Measurements from ENCODE around the gene SERINC3. TPM values are rescaled to one million over a fixed set of nuclear protein-coding genes. Genes with fewer than 3 reads are reported as not detected.

The SERINC3 gene
- total RNA-seq, 1 experiment from 2014 or later: 76.1 TPM

DNA sequence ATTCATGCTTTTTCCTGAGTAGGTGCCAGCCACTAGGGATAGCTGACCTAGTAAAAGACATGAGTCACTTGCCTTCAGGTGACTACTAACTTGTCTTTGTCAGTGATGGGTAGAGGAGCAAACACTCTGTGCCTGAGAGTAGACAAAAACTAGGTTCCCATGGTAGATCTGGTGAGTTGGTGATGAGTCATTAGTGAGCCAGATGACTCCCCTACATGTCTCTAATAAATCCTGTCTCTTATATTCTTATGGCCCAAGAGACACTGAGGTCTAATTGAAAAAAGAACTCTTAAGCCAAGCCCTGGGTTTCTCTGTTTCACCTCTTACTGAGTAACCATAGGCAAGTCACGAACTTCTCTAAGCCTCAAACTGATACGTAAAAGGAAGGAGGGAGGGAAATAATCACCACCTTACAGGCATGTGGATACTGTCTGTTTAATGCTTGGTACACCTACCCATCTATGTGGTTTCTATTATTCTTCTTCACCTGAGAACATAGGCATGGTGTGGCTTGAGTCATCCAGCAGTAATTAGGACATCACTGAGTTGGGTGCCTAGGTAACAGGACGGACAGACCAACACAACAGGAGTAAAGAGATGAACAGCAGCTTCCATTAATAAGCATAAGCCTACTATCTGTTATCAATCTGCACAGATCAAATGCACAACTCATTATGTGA is 25.9 kb downstream of the SERINC3 start:
- H3K4me3 ChIP-seq: no peak overlapping the region
- peak; percentile 69 to 90 for DNase-seq (ENCODE audit: low read depth in 1 of 2, low spot score in 2 of 2)
- H3K27ac ChIP-seq: peak overlapping the region; percentile 86
- H3K4me1 ChIP-seq (replicated peaks): peaks cover 72% of the 10 kb centered on the region
- H3K36me3 ChIP-seq: peaks cover 70% of the 10 kb centered on the region
- no peaks in the 10 kb centered on the region for H3K9me3 ChIP-seq (replicated peaks)
- no peaks in the 10 kb centered on the region for H3K27me3 ChIP-seq (replicated peaks)

DNA sequence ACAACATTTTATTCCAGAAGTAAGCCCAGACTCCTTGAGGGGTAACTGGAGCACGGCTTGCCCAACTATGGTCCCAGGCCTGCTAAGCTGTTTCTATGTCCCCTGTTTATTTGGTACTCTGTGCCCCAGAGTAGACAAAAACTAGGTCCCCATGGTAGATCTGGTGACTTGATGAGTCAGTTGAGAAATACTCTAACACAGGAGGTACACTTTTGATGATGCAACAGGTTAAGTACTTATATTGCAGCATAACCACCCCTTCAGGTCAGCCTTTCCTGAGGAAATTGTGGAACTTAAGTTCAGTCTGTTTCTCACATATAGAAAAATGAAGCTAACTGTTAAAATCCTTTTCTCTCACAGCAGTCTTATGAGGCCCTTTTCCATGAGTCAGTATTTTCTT is 26.6 kb downstream of the SERINC3 start:
- H3K4me1 ChIP-seq (replicated peaks): peaks cover 79% of the 10 kb centered on the region
- no peaks in the 10 kb centered on the region for H3K27me3 ChIP-seq (replicated peaks)
- no peak for DNase-seq (ENCODE audit: low read depth in 1 of 2, low spot score in 2 of 2)
- peak overlapping the region; percentile 86 for H3K27ac ChIP-seq
- H3K36me3 ChIP-seq: peaks cover 68% of the 10 kb centered on the region
- H3K9me3 ChIP-seq (replicated peaks): no peaks in the 10 kb centered on the region
- no peak overlapping the region for H3K4me3 ChIP-seq

- Histone ChIP-seq H3K4me3 (no peak overlapping the region), H3K27me3 (replicated peaks) (no peaks in the 10 kb centered on the region), H3K4me1 (replicated peaks) (peaks cover 85% of the 10 kb centered on the region), H3K36me3 (peaks cover 68% of the 10 kb centered on the region), H3K27ac (peak overlapping the region; percentile 86), H3K9me3 (replicated peaks) (no peaks in the 10 kb centered on the region)
- DNase-seq (ENCODE audit: low read depth in 1 of 2, low spot score in 2 of 2): no peak
Observed at GRCh38 chr20:44494681-44495080, 27.2 kb downstream of the SERINC3 start.

DNA sequence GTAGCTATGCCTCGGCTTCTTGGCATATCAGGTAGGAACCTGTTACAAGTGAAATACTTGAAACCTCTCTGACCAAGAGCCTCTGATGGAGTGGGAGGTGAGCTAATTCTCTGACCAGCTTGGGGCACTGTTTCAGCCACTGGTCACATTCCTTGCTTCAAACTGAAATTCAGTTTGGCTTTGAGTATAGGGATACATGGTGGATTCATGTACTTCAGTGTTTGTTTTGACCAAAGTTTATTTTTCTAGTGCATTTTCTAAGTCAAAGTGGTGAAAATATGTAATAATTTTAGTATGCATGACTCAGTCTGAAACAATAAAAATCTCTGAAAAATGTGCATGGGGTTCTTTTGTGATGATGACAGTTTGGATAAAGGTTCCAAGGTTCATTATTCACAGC is 27.6 kb downstream of the SERINC3 start:
- Histone ChIP-seq H3K27ac (peak overlapping the region; percentile 86), H3K9me3 (replicated peaks) (no peaks in the 10 kb centered on the region), H3K27me3 (replicated peaks) (no peaks in the 10 kb centered on the region), H3K4me1 (replicated peaks) (peaks cover 85% of the 10 kb centered on the region), H3K36me3 (peaks cover 68% of the 10 kb centered on the region), H3K4me3 (no peak overlapping the region)
- DNase-seq (ENCODE audit: low read depth in 1 of 2, low spot score in 2 of 2): peak in 1 of 2 experiments; percentile 41

GRCh38 chr20:44491635-44492395 is 30.1 kb downstream of the SERINC3 start:
- peaks cover 75% of the 10 kb centered on the region for H3K36me3 ChIP-seq
- H3K27me3 ChIP-seq (replicated peaks): no peaks in the 10 kb centered on the region
- H3K4me3 ChIP-seq: no peak overlapping the region
- peak overlapping the region; percentile 86 for H3K27ac ChIP-seq
- H3K4me1 ChIP-seq (replicated peaks): peaks cover 74% of the 10 kb centered on the region
- peak; percentile 89 to 93 for DNase-seq (ENCODE audit: low read depth in 1 of 2, low spot score in 2 of 2)
- no peaks in the 10 kb centered on the region for H3K9me3 ChIP-seq (replicated peaks)

GRCh38 chr20:44489931-44490330 is 31.9 kb downstream of the SERINC3 start:
- no peak overlapping the region for H3K27ac ChIP-seq
- DNase-seq (ENCODE audit: low read depth in 1 of 2, low spot score in 2 of 2): no peak
- H3K4me1 ChIP-seq (replicated peaks): peaks cover 61% of the 10 kb centered on the region
- no peaks in the 10 kb centered on the region for H3K9me3 ChIP-seq (replicated peaks)
- H3K36me3 ChIP-seq: peaks cover 78% of the 10 kb centered on the region
- no peak overlapping the region for H3K4me3 ChIP-seq
- H3K27me3 ChIP-seq (replicated peaks): no peaks in the 10 kb centered on the region

DNA sequence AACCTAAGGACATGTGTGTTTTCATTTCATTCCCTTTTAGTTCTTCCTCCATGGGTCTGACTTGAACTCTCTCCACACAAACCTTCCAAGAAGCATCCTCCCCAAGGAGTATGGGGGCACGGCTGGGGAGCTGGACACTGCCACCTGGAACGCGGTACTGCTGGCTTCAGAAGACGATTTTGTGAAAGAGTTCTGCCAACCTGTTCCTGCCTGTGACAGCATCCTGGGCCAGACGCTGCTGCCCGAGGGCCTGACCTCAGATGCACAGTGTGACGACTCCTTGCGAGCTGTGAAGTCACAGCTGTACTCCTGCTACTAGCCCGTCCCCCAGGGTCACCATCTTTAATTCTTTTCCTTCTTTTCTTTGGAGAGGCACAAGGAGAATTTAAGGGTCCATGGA is 32.6 kb downstream of the SERINC3 start:
- Histone ChIP-seq H3K4me3 (no peak overlapping the region), H3K27ac (no peak overlapping the region), H3K4me1 (replicated peaks) (peaks cover 54% of the 10 kb centered on the region), H3K36me3 (peaks cover 80% of the 10 kb centered on the region), H3K27me3 (replicated peaks) (no peaks in the 10 kb centered on the region), H3K9me3 (replicated peaks) (no peaks in the 10 kb centered on the region)
- DNase-seq (ENCODE audit: low read depth in 1 of 2, low spot score in 2 of 2): no peak

DNA sequence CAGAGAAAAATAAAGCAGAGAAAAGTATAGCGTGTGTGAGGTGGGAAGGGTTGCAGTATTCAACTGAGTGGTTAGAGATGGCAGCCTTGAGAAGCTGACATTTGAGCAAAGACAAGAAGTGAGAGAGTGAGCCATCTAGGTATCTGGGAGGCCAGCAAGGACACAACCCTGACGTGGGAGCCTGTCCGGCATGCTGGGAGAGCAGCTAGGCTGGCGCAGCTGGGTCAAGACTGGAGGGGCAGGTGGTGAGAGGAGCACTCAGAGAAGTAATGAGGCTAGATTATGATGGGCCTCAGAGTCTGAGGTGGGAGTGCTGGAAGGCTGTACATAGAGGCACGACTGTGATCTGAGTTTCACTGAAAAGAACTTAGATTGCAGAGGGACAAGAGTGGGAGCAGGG is 33.3 kb downstream of the SERINC3 start:
- Histone ChIP-seq H3K36me3 (peaks cover 81% of the 10 kb centered on the region), H3K4me3 (no peak overlapping the region), H3K27me3 (replicated peaks) (no peaks in the 10 kb centered on the region), H3K27ac (no peak overlapping the region), H3K9me3 (replicated peaks) (no peaks in the 10 kb centered on the region), H3K4me1 (replicated peaks) (peaks cover 47% of the 10 kb centered on the region)
- DNase-seq (ENCODE audit: low read depth in 1 of 2, low spot score in 2 of 2): no peak

GRCh38 chr20:44485830-44486198 is 36.1 kb downstream of the SERINC3 start:
- Histone ChIP-seq H3K9me3 (replicated peaks) (no peaks in the 10 kb centered on the region), H3K4me1 (replicated peaks) (peaks cover 20% of the 10 kb centered on the region), H3K27ac (no peak overlapping the region), H3K36me3 (peaks cover 89% of the 10 kb centered on the region), H3K27me3 (replicated peaks) (no peaks in the 10 kb centered on the region), H3K4me3 (no peak overlapping the region)
- DNase-seq (ENCODE audit: low read depth in 1 of 2, low spot score in 2 of 2): no peak

GRCh38 chr20:44485078-44485829 is 36.6 kb downstream of the SERINC3 start:
- H3K4me3 ChIP-seq: no peak overlapping the region
- H3K36me3 ChIP-seq: peaks cover 90% of the 10 kb centered on the region
- H3K9me3 ChIP-seq (replicated peaks): no peaks in the 10 kb centered on the region
- no peak for DNase-seq (ENCODE audit: low read depth in 1 of 2, low spot score in 2 of 2)
- H3K27ac ChIP-seq: no peak overlapping the region
- peaks cover 14% of the 10 kb centered on the region for H3K4me1 ChIP-seq (replicated peaks)
- no peaks in the 10 kb centered on the region for H3K27me3 ChIP-seq (replicated peaks)

GRCh38 chr20:44483112-44483511 is 38.8 kb downstream of the SERINC3 start:
- Histone ChIP-seq H3K4me1 (replicated peaks) (0 out of 2 replicates have a peak, but pooled peaks cover 8% of the 10 kb centered on the region), H3K4me3 (no peak overlapping the region), H3K36me3 (peaks cover 74% of the 10 kb centered on the region), H3K9me3 (replicated peaks) (no peaks in the 10 kb centered on the region), H3K27ac (no peak overlapping the region), H3K27me3 (replicated peaks) (no peaks in the 10 kb centered on the region)
- DNase-seq (ENCODE audit: low read depth in 1 of 2, low spot score in 2 of 2): no peak

DNA sequence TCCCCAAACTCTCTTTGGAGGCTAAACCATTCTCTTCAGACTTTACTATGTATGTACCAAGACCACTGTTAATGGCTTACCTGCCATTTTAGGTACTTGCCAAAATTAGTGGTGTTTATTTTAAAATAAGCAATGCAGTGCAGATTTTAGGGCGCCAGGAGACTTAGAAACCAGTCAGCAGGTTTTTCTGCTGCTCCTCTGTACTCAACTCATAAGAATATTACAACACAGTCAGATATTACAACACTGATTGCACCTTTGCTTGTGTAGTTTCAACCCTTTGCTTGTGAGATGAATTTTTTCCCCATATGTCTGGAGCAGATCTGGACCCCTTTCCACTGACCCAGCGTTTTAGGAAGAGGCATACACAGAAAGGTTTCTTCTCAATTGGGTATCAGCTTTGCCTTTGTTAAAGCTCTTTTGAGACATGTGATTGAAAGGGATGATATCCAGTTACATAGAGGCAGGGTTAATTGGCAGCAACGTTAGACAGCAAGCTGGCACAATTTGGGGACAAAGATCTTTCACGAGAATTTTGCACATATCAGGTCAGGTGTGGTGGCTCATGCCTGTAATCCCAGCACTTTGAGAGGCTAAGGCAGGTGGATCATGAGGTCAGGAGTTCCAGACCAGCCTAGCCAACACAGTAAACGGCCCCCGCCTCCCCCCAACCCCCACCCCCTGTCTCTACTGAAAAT is 40.0 kb downstream of the SERINC3 start:
- H3K4me3 ChIP-seq: no peak overlapping the region
- no peak for DNase-seq (ENCODE audit: low read depth in 1 of 2, low spot score in 2 of 2)
- H3K36me3 ChIP-seq: peaks cover 66% of the 10 kb centered on the region
- no peaks in the 10 kb centered on the region for H3K9me3 ChIP-seq (replicated peaks)
- H3K27me3 ChIP-seq (replicated peaks): no peaks in the 10 kb centered on the region
- H3K4me1 ChIP-seq (replicated peaks): peaks cover 10% of the 10 kb centered on the region
- no peak overlapping the region for H3K27ac ChIP-seq

DNA sequence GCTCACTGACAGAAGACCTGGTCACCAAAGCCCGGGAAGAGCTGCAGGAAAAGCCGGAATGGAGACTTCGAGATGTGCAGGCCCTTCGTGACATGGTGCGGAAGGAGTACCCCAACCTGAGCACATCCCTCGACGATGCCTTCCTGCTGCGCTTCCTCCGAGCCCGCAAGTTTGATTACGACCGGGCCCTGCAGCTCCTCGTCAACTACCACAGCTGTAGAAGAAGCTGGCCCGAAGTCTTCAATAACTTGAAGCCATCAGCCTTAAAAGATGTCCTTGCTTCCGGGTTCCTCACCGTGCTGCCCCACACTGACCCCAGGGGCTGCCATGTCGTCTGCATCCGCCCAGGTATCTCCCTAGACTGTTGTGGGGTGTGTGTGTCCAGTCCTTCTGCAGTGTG is 41.8 kb downstream of the SERINC3 start:
- no peak for DNase-seq (ENCODE audit: low read depth in 1 of 2, low spot score in 2 of 2)
- no peaks in the 10 kb centered on the region for H3K27me3 ChIP-seq (replicated peaks)
- peaks cover 49% of the 10 kb centered on the region for H3K36me3 ChIP-seq
- H3K4me3 ChIP-seq: no peak overlapping the region
- no peak overlapping the region for H3K27ac ChIP-seq
- H3K9me3 ChIP-seq (replicated peaks): no peaks in the 10 kb centered on the region
- peaks cover 14% of the 10 kb centered on the region for H3K4me1 ChIP-seq (replicated peaks)

Data from SJSA1 (cell line).